Neural crest cell (in vitro differentiated cells): ENCODE data around the gene GET3. TPM values are rescaled to one million over a fixed set of nuclear protein-coding genes. Genes with fewer than 3 reads are reported as not detected.
"Not testable (repeated sequence)": the region's sequence is repeated elsewhere in the genome, so short reads cannot be mapped to it uniquely, and the experiment has no call there.

Source experiments
- DNase-seq: peaks from one replicate; pipeline ENCODE4 v3.0.0; 2021; ENCODE audit warnings: low read depth, mixed read lengths, low spot score
- H3K27ac Mint-ChIP-seq: one replicate; pipeline ENCODE4 v1.8.0; 2021; ENCODE audit warnings: mild to moderate bottlenecking, mixed read lengths; ENCODE audit not compliant: unreplicated experiment
- H3K27me3 Mint-ChIP-seq: 2 replicates; pipeline ENCODE4 v1.8.0; 2021; ENCODE audit warnings: low read depth, mild to moderate bottlenecking, mixed read lengths
- H3K36me3 Mint-ChIP-seq: 2 replicates; pipeline ENCODE4 v1.8.0; 2021; ENCODE audit warnings: low read depth, mild to moderate bottlenecking, mixed read lengths
- H3K4me1 Mint-ChIP-seq: 2 replicates; pipeline ENCODE4 v1.8.0; 2021; ENCODE audit warnings: mixed read lengths
- H3K4me3 Mint-ChIP-seq: one replicate; pipeline ENCODE4 v1.8.0; 2021; ENCODE audit warnings: mild to moderate bottlenecking, mixed read lengths
- H3K9me3 Mint-ChIP-seq: 2 replicates; pipeline ENCODE4 v1.8.0; 2021; ENCODE audit warnings: mixed read lengths
- CTCF ChIP-seq: fragments of 200-600 bp; sonication (generic); conservative IDR thresholded peaks from 2 replicates; pipeline ENCODE4 v1.5.0; 2021; ENCODE audit warnings: antibody characterized with exemption, mild to moderate bottlenecking
- total RNA-seq: library from RNA; stranded (reverse); gene quantifications from 2 replicates; pipeline ENCODE4 v1.2.1, GENCODE V29; 2021

The GET3 gene
- total RNA-seq, 1 donor from 2014 or later, result 72.5 TPM

DNA sequence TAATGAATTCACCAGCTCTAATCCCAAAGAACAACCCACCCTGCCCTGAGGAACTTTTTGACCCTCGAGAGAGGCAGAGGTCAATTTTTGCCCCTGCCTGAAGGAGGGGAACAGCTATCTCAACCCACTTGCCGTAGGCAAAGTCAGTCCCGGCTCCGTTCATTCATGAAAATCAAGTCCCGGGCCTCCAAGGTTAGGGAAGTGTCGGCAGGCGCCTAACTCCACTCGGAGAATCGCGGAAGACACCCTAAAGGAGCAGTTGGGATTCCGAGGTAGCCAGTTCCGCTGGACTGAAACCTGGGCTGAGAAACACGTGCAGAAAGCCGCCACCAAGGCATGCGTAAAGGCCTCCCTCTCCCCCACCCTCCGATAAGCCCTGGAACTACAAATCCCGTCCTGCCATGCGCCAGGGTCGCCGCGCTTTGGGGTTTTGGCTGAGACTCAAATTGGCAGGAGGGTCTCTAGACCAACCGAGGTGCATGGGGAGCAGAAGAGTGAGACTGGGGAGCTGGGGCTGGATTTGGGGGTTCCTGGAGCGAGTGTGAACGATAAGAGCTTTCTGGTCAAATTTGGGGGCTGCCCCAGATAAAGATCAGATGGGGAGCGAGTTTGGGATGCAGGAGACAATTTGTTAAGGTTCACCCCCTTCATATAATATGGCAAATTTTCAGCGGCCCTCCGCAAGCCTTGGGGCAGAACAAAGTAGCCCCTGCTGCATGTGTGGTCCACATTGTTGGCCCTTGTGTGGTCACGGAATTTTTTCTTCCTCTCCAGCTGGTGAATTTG, 13.5 kb upstream of the GET3 start, which contains the start of gene TNPO2:
TSS of gene TNPO2 (minus strand) at position 292 of the 786 bp plus-strand sequence. CDS start 2,955 bp downstream, outside the sequence.
- H3K27ac Mint-ChIP-seq, result peak within 1 kb of the TSS; percentile 100
- H3K9me3 Mint-ChIP-seq, result no peaks in the 10 kb centered on the region
- peak; percentile 67 for DNase-seq
- peak within 1 kb of the TSS; percentile 100 for H3K4me3 Mint-ChIP-seq
- peaks cover 10% of the 10 kb centered on the region for H3K27me3 Mint-ChIP-seq
- H3K4me1 Mint-ChIP-seq, result peaks cover 40% of the 10 kb centered on the region
- no peak for TF ChIP-seq CTCF
- H3K36me3 Mint-ChIP-seq, result peaks cover 15% of the 10 kb centered on the region

DNA sequence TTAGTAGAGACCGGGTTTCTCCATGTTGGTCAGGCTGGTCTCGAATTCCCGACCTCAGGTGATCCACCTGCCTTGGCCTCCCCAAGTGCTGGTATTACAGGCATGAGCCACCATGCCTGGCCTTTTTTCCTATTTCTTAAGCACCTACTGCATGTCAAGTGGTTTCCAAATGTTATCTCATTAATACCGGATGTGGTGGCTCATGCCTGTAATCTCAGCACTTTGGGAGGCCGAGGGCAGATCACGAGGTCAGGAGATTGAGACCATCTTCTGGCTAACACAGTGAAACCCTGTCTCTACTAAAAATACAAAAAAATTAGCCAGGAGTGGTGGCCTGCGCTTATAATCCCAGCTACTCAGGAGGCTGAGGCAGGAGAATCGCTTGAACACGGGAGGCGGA, 11.7 kb upstream of the GET3 start:
- Mint-ChIP-seq H3K4me1 (peaks cover 40% of the 10 kb centered on the region), H3K36me3 (peaks cover 20% of the 10 kb centered on the region)

DNA sequence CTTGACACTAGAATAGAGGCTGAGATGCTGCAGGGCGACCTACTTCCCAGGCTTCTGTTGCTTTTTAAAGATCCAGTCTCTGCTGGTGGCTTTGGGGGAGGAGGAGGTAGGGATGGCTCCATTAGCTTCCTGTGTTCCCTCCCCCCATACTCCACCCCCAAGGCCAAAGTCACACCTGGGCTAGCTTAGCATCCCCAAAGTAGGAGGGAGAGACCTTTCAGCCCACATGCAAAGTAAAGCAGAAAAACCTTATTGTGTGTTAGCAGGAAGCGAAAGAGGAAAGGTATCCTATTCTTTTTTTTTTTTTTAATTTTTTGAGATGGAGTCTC, 10.3 kb upstream of the GET3 start:
- no peak for TF ChIP-seq CTCF
- Mint-ChIP-seq H3K9me3 (no peaks in the 10 kb centered on the region), H3K27ac (no peak overlapping the region), H3K36me3 (peaks cover 15% of the 10 kb centered on the region), H3K27me3 (peaks cover 7% of the 10 kb centered on the region), H3K4me1 (peaks cover 32% of the 10 kb centered on the region), H3K4me3 (peak overlapping the region; percentile 81)
- DNase-seq, result no peak

More for the DNA sequence above, 11.7 kb upstream of the GET3 start:
- DNase-seq, H3K27ac Mint-ChIP-seq, H3K9me3 Mint-ChIP-seq: not testable (repeated sequence)
- H3K27me3 Mint-ChIP-seq, result peaks cover 10% of the 10 kb centered on the region
- H3K4me3 Mint-ChIP-seq, result peak overlapping the region; percentile 64

GRCh38 chr19:12727745-12728433, 9.4 kb upstream of the GET3 start:
- Mint-ChIP-seq H3K27me3 (peaks cover 2% of the 10 kb centered on the region), H3K9me3 (no peaks in the 10 kb centered on the region), H3K27ac (no peak overlapping the region), H3K4me1 (peaks cover 34% of the 10 kb centered on the region), H3K4me3 (peak overlapping the region; percentile 41), H3K36me3 (peaks cover 18% of the 10 kb centered on the region)
- DNase-seq, result no peak
- no peak for TF ChIP-seq CTCF

- Mint-ChIP-seq H3K4me3 (peak overlapping the region; percentile 80), H3K27ac (no peak overlapping the region), H3K4me1 (peaks cover 28% of the 10 kb centered on the region), H3K36me3 (peaks cover 22% of the 10 kb centered on the region), H3K9me3 (no peaks in the 10 kb centered on the region), H3K27me3 (no peaks in the 10 kb centered on the region)
- TF ChIP-seq CTCF, result no peak
- no peak for DNase-seq
Observed at GRCh38 chr19:12730064-12730463, 7.2 kb upstream of the GET3 start.

DNA sequence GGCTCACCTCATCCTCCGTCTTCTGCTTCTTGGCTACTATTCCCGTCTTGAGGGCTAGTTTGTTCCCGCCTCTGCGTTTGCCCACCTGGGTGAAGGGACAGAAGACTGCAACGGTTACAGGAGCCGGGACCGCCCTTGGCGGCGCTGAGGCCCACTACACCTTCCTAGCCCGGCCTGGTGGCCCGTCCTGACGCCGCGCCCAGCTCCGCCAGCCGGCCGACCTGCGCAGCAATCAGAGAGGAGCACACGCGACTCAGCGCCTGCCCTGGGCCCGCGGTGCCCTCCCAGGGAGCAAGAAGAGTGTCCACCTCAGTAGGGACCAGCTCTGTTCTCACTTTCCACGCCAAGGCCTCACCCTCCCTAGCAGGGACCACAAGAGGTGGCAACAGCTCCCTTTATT, 6.0 kb upstream of the GET3 start:
- Mint-ChIP-seq H3K4me1 (peaks cover 27% of the 10 kb centered on the region), H3K27ac (no peak overlapping the region), H3K36me3 (peaks cover 22% of the 10 kb centered on the region), H3K4me3 (no peak overlapping the region), H3K9me3 (no peaks in the 10 kb centered on the region), H3K27me3 (no peaks in the 10 kb centered on the region)
- no peak for DNase-seq
- no peak for TF ChIP-seq CTCF
